AG08396 (cell line): Measurements from ENCODE around the gene DCAF7.

Experiments
- DNase-seq: peaks from one replicate; pipeline ENCODE4 v3.0.0; 2012; ENCODE audit warnings: low spot score, mixed read lengths

DCAF7 gene

DNA sequence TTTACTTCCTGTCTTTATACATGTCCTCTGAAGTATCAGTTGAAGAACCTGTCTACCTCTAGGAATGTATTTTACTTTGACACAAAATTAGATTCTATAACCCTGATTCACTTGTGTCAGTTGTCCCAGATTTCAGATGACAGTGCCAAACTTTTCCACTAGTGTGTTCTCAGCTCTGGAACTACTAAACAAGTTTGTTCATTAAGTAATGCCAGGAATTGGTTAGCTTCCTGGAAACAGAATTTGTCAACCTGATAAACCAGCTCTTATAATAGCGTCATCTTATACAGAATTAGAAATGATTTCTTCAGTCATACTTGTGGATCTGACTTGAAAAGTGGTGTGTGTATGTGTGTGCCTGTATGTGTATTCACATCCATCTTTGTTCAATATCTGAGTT, 79.3 kb downstream of the DCAF7 start:
- DNase-seq, result no peak

- no peak for DNase-seq
Measured at GRCh38 chr17:63631062-63631461, 80.8 kb downstream of the DCAF7 start.

GRCh38 chr17:63631626-63632025, 81.3 kb downstream of the DCAF7 start:
- DNase-seq, result no peak

GRCh38 chr17:63633742-63634141, 83.5 kb downstream of the DCAF7 start:
- DNase-seq, result no peak

DNA sequence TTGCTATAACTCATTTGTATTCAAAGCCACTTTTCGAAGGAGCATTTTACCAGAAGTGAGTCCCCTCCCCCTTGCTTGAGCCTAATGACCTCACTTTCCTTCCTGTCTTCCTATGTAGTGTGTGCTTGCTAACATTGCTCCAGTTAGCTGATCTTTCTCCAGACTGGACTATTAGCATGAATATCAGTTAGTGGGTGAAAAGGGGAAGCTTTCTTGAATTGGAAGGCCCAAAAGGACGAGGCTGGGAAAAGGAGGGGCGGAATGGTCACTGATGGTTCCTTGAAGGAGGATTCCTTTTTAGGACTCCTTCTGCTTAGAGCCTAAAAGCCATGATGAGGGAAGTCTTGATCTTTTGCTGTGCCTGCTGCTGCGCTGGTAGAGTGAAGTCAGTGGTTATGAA, 83.9 kb downstream of the DCAF7 start:
- no peak for DNase-seq

DNA sequence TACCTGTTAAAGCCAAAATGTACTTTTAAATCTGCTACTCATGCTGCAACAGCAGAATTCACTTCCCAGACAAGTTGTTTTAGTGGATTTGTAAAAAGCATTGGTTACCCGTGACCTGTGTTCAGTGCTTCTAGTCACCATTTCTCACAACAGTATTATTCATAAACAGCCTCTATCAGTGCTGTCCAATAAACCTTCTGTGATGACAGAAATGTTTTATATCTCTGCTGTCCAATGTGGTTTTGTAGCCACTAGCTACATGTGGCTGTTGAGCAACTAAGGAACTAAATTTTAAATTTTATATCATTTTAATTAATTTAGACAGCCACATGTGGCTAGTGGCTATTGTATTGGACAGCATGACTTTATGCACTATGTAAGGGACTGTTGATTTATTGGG, 84.5 kb downstream of the DCAF7 start:
- DNase-seq, result no peak

- no peak for DNase-seq
Measured at GRCh38 chr17:63635290-63635689, 85.0 kb downstream of the DCAF7 start.

DNA sequence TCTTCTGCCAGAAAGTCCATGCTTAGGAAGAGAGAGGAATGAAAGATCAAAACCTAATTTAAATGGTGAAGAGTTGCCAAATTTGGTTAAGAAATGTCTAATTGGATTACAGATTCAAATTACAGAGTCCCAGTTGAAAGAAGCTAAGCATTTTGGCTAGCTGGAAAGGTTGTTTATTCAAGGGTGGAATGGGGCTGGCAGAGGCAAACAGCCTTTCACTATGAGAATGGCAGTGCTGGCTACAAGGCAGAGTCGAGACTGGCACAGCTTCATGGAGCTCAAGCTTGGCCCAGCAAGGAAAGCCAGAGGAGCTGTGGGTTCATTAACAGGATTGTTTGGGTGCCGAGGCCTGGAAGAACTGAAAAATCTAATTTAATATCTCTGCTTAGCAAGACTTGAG, 85.5 kb downstream of the DCAF7 start:
- DNase-seq, result no peak

GRCh38 chr17:63639125-63639524, 88.8 kb downstream of the DCAF7 start:
- no peak for DNase-seq

GRCh38 chr17:63640038-63640437, 89.8 kb downstream of the DCAF7 start:
- DNase-seq, result no peak

GRCh38 chr17:63641692-63642448, 91.6 kb downstream of the DCAF7 start:
- DNase-seq, result no peak
